ENCODE measurements around the gene SMYD4. TPM values are rescaled to one million over a fixed set of nuclear protein-coding genes. Genes with fewer than 3 reads are reported as not detected.

Gene SMYD4
- total and polyA plus RNA-seq, 5 donors from 2014 or later, result 7.2 to 25.8 (median 12.5) TPM

- Mint-ChIP-seq H3K4me1 (peaks cover 9 to 23% (median 13%) of the 10 kb centered on the region in 4 donors), H3K9me3 (no peaks in the 10 kb centered on the region), H3K4me3 (no peak overlapping the region), H3K36me3 (peaks cover 28% of the 10 kb centered on the region), H3K27ac (peak overlapping the region in 1 of 3 donors; percentile 46), H3K27me3 (no peaks in the 10 kb centered on the region)
- DNase-seq, result no peak
- H3K9me3 ChIP-seq (ENCODE audit: control insufficient read depth in 2 of 2, low read length in 2 of 2), result no peaks in the 10 kb centered on the region
- no peak overlapping the region for H3K27ac ChIP-seq (ENCODE audit: insufficient read depth, low read length, poor library complexity, severe bottlenecking)
- peaks cover 6% of the 10 kb centered on the region for H3K36me3 ChIP-seq (ENCODE audit: control insufficient read depth, insufficient read depth, low read length)
- no peak for ATAC-seq (ENCODE audit: low read depth in 2 of 2)
- H3K4me1 ChIP-seq (ENCODE audit: control insufficient read depth, insufficient read depth, low read length, poor library complexity, severe bottlenecking), result no peaks in the 10 kb centered on the region
- H3K4me3 ChIP-seq (ENCODE audit: low read depth, low read length), result no peak overlapping the region
- H3K27me3 ChIP-seq (ENCODE audit: control insufficient read depth, insufficient read depth, low read length), result no peaks in the 10 kb centered on the region
Observed at GRCh38 chr17:1793447-1793806, 36.3 kb downstream of the SMYD4 start.

DNA sequence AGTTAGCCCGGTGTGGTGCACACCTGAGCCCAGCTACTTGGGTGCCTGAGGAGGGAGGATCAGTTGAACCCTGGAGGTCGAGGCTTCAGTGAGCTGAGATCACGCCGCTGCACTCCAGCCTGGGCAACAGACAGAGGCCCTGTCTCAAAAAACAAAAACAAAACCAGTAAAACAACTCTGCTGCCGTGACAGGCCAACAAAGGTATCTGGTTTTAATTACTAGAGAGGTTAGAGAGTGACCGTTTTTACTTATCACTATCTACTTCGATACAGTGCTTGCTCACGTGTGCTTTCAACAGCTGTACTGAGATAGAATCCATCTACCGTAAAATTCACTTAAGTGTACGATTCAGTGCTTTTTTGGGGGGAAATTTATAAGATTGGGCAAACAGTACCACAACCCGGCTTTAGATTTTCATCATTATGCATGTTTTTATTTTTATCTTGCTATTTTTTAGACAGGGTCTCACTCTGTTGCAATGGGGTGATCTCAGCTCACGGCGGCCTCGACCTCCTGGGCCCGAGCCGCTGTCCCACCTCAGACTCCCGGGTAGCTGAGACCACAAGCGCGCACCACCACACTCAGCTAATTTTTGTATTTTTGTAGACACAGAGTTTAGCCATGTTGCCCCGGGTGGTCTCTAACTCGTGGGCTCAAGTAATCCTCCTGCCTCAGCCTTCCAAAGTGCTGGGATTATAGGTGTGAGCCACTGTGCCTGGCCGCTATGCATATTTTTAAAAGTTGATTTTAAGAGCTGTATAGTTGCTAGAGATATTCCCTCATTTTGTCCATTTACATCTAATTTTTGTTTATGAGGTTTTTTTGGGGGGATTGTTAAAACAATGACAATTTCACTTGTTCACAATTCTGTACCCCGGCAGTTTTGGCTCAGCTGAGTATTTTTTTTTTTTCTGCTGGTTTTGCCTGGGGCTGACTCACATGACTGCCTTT is 36.9 kb downstream of the SMYD4 start:
- ATAC-seq (ENCODE audit: low read depth in 2 of 2) (no peak), DNase-seq (no peak)
- peak overlapping the region in 1 of 3 donors; percentile 46 for H3K27ac Mint-ChIP-seq
- no peaks in the 10 kb centered on the region for H3K4me1 ChIP-seq (ENCODE audit: control insufficient read depth, insufficient read depth, low read length, poor library complexity, severe bottlenecking)
- no peaks in the 10 kb centered on the region for H3K27me3 Mint-ChIP-seq
- H3K36me3 ChIP-seq (ENCODE audit: control insufficient read depth, insufficient read depth, low read length), result peaks cover 2% of the 10 kb centered on the region
- no peak overlapping the region for H3K4me3 ChIP-seq (ENCODE audit: low read depth, low read length)
- no peak overlapping the region for H3K27ac ChIP-seq (ENCODE audit: insufficient read depth, low read length, poor library complexity, severe bottlenecking)
- H3K9me3 Mint-ChIP-seq, result no peaks in the 10 kb centered on the region
- H3K4me3 Mint-ChIP-seq, result no peak overlapping the region
- H3K27me3 ChIP-seq (ENCODE audit: control insufficient read depth, insufficient read depth, low read length), result no peaks in the 10 kb centered on the region
- H3K9me3 ChIP-seq (ENCODE audit: control insufficient read depth in 2 of 2, low read length in 2 of 2), result no peaks in the 10 kb centered on the region
- peaks cover 28% of the 10 kb centered on the region for H3K36me3 Mint-ChIP-seq
- H3K4me1 Mint-ChIP-seq, result peaks cover 9 to 23% (median 13%) of the 10 kb centered on the region in 4 donors

- Mint-ChIP-seq H3K9me3 (no peaks in the 10 kb centered on the region), H3K36me3 (peaks cover 35% of the 10 kb centered on the region), H3K4me3 (no peak overlapping the region), H3K27me3 (no peaks in the 10 kb centered on the region), H3K4me1 (peaks cover 0 to 15% (median 3%) of the 10 kb centered on the region in 4 donors), H3K27ac (no peak overlapping the region)
- ATAC-seq (ENCODE audit: low read depth in 2 of 2) (no peak), DNase-seq (no peak)
- H3K4me3 ChIP-seq (ENCODE audit: low read depth, low read length), result no peak overlapping the region
- H3K27ac ChIP-seq (ENCODE audit: insufficient read depth, low read length, poor library complexity, severe bottlenecking), result no peak overlapping the region
- H3K9me3 ChIP-seq (ENCODE audit: control insufficient read depth in 2 of 2, low read length in 2 of 2), result no peaks in the 10 kb centered on the region
- H3K4me1 ChIP-seq (ENCODE audit: control insufficient read depth, insufficient read depth, low read length, poor library complexity, severe bottlenecking), result no peaks in the 10 kb centered on the region
- H3K36me3 ChIP-seq (ENCODE audit: control insufficient read depth, insufficient read depth, low read length), result peaks cover 28% of the 10 kb centered on the region
- no peaks in the 10 kb centered on the region for H3K27me3 ChIP-seq (ENCODE audit: control insufficient read depth, insufficient read depth, low read length)
Observed at GRCh38 chr17:1789936-1790335, 39.8 kb downstream of the SMYD4 start.

DNA sequence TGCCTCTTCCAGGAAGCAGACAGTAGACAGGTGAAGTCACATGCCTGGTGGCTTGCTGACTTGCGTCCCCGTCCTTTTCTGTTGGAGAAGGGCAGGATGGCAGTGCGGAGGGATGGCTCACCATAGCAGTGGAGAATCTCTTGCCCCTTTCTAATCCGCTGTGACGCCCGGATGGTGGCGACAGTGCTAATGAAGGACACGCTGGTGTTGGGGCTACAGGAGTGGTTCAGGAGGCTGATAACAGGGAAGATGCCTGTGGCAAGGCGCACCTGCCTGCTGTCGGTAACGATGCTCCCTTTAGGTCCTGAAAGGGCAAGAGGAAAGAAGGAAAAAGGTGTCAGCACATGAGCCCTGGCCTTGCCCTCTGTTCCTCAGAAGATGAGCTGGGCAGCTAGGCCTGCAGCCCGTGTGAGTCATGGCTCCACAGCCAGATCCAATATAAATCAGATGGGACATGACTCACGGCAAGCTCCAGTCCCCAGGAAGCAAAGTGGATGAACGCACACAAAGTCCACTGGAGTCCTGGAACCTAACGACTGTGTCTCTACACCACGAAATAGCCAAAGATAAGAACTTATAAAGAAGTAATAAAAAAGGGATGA is 42.3 kb downstream of the SMYD4 start:
- Mint-ChIP-seq H3K4me1 (peaks cover 0 to 10% (median 4%) of the 10 kb centered on the region in 4 donors), H3K36me3 (peaks cover 35% of the 10 kb centered on the region), H3K9me3 (no peaks in the 10 kb centered on the region), H3K4me3 (no peak overlapping the region), H3K27me3 (no peaks in the 10 kb centered on the region), H3K27ac (no peak overlapping the region)
- no peak overlapping the region for H3K27ac ChIP-seq (ENCODE audit: insufficient read depth, low read length, poor library complexity, severe bottlenecking)
- no peak overlapping the region for H3K4me3 ChIP-seq (ENCODE audit: low read depth, low read length)
- ATAC-seq (ENCODE audit: low read depth in 2 of 2) (no peak), DNase-seq (no peak)
- no peaks in the 10 kb centered on the region for H3K9me3 ChIP-seq (ENCODE audit: control insufficient read depth in 2 of 2, low read length in 2 of 2)
- H3K27me3 ChIP-seq (ENCODE audit: control insufficient read depth, insufficient read depth, low read length), result no peaks in the 10 kb centered on the region
- H3K36me3 ChIP-seq (ENCODE audit: control insufficient read depth, insufficient read depth, low read length), result peaks cover 48% of the 10 kb centered on the region
- no peaks in the 10 kb centered on the region for H3K4me1 ChIP-seq (ENCODE audit: control insufficient read depth, insufficient read depth, low read length, poor library complexity, severe bottlenecking)

DNA sequence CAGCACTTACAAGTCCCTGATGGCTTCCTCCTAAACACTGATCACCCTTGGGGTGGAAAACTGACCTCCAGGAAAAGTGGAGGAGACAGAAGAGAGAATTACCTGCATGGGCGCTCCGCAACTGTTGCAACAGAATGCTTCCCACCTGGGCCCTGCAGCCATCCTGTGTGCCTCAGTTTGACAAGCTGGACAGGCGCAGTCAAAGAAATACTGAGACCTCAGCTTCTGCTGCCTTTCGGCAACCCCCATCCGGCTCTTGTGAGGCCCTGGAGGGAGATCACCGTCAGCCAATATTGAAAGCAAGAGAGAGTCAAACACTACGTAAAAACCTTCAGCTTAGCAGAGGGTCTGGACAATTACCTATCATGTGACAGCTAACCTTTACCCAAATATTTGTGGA is 43.0 kb downstream of the SMYD4 start:
- Histone ChIP-seq H3K4me1 (ENCODE audit: control insufficient read depth, insufficient read depth, low read length, poor library complexity, severe bottlenecking) (no peaks in the 10 kb centered on the region), H3K27ac (ENCODE audit: insufficient read depth, low read length, poor library complexity, severe bottlenecking) (no peak overlapping the region), H3K36me3 (ENCODE audit: control insufficient read depth, insufficient read depth, low read length) (peaks cover 54% of the 10 kb centered on the region), H3K27me3 (ENCODE audit: control insufficient read depth, insufficient read depth, low read length) (no peaks in the 10 kb centered on the region), H3K9me3 (ENCODE audit: control insufficient read depth in 2 of 2, low read length in 2 of 2) (no peaks in the 10 kb centered on the region), H3K4me3 (ENCODE audit: low read depth, low read length) (no peak overlapping the region)
- Mint-ChIP-seq H3K27me3 (no peaks in the 10 kb centered on the region), H3K4me1 (peaks cover 0 to 10% (median 4%) of the 10 kb centered on the region in 4 donors), H3K4me3 (no peak overlapping the region), H3K9me3 (no peaks in the 10 kb centered on the region), H3K27ac (no peak overlapping the region), H3K36me3 (peaks cover 41% of the 10 kb centered on the region)
- DNase-seq (no peak), ATAC-seq (ENCODE audit: low read depth in 2 of 2) (no peak)

GRCh38 chr17:1785930-1786329 is 43.8 kb downstream of the SMYD4 start:
- ATAC-seq (ENCODE audit: low read depth in 2 of 2) (no peak), DNase-seq (no peak)
- Mint-ChIP-seq H3K27me3 (no peaks in the 10 kb centered on the region), H3K4me1 (peaks cover 0 to 7% (median 1%) of the 10 kb centered on the region in 4 donors), H3K36me3 (peaks cover 38% of the 10 kb centered on the region), H3K27ac (peak overlapping the region in 2 of 3 donors; percentile 48 to 49), H3K4me3 (no peak overlapping the region), H3K9me3 (no peaks in the 10 kb centered on the region)
- no peak overlapping the region for H3K4me3 ChIP-seq (ENCODE audit: low read depth, low read length)
- H3K4me1 ChIP-seq (ENCODE audit: control insufficient read depth, insufficient read depth, low read length, poor library complexity, severe bottlenecking), result no peaks in the 10 kb centered on the region
- H3K36me3 ChIP-seq (ENCODE audit: control insufficient read depth, insufficient read depth, low read length), result peaks cover 62% of the 10 kb centered on the region
- H3K9me3 ChIP-seq (ENCODE audit: control insufficient read depth in 2 of 2, low read length in 2 of 2), result no peaks in the 10 kb centered on the region
- no peaks in the 10 kb centered on the region for H3K27me3 ChIP-seq (ENCODE audit: control insufficient read depth, insufficient read depth, low read length)
- no peak overlapping the region for H3K27ac ChIP-seq (ENCODE audit: insufficient read depth, low read length, poor library complexity, severe bottlenecking)

GRCh38 chr17:1783834-1784611 is 45.7 kb downstream of the SMYD4 start:
- H3K4me1 Mint-ChIP-seq, result peaks cover 0 to 7% (median 1%) of the 10 kb centered on the region in 4 donors
- H3K36me3 ChIP-seq (ENCODE audit: control insufficient read depth, insufficient read depth, low read length), result peaks cover 68% of the 10 kb centered on the region
- H3K27me3 ChIP-seq (ENCODE audit: control insufficient read depth, insufficient read depth, low read length), result no peaks in the 10 kb centered on the region
- H3K9me3 ChIP-seq (ENCODE audit: control insufficient read depth in 2 of 2, low read length in 2 of 2), result no peaks in the 10 kb centered on the region
- no peaks in the 10 kb centered on the region for H3K9me3 Mint-ChIP-seq
- peak; percentile 34 to 42 for ATAC-seq (ENCODE audit: low read depth in 2 of 2)
- no peak overlapping the region for H3K4me3 ChIP-seq (ENCODE audit: low read depth, low read length)
- no peak overlapping the region for H3K27ac ChIP-seq (ENCODE audit: insufficient read depth, low read length, poor library complexity, severe bottlenecking)
- peak in 2 of 3 donors; percentile 28 to 52 for DNase-seq
- no peaks in the 10 kb centered on the region for H3K4me1 ChIP-seq (ENCODE audit: control insufficient read depth, insufficient read depth, low read length, poor library complexity, severe bottlenecking)
- no peaks in the 10 kb centered on the region for H3K27me3 Mint-ChIP-seq
- no peak overlapping the region for H3K4me3 Mint-ChIP-seq
- H3K36me3 Mint-ChIP-seq, result peaks cover 38% of the 10 kb centered on the region
- H3K27ac Mint-ChIP-seq, result peak overlapping the region in 2 of 3 donors; percentile 44 to 74

Measured in CD4-positive, CD25-positive, alpha-beta regulatory T cell (primary cell).